OCI-LY1 (cell line): ENCODE results near the gene CLEC12A.
"Not testable (repeated sequence)": the region's sequence is repeated elsewhere in the genome, so short reads cannot be mapped to it uniquely, and the experiment has no call there.

ENCODE experiments used
- H2AFZ ChIP-seq: fragments of 200-600 bp; sonication (generic), shearing (Covaris generic); 2 replicates; pipeline ENCODE4 v1.6.0; 2014; ENCODE audit warnings: antibody characterized with exemption, mild to moderate bottlenecking, low read length
- H3F3A ChIP-seq: fragments of 200-600 bp; sonication (generic), shearing (Covaris generic); 2 replicates; pipeline ENCODE4 v1.6.0; 2014; ENCODE audit warnings: mild to moderate bottlenecking, antibody characterized with exemption, low read length, moderate library complexity; ENCODE audit not compliant: insufficient read depth
- H3K27ac ChIP-seq: fragments of 200-600 bp; sonication (generic); 2 replicates; pipeline ENCODE4 v1.5.1; 2014; ENCODE audit warnings: low read length, mixed run types, mild to moderate bottlenecking, low read depth; ENCODE audit not compliant: poor library complexity, severe bottlenecking
- H3K27me3 ChIP-seq: fragments of 200-600 bp; sonication (generic); 2 replicates; pipeline ENCODE4 v1.6.0; 2014; ENCODE audit warnings: antibody characterized with exemption, mild to moderate bottlenecking, low read length, moderate library complexity; ENCODE audit not compliant: insufficient read depth
- H3K36me3 ChIP-seq: fragments of 200-600 bp; sonication (generic); 2 replicates; pipeline ENCODE4 v1.6.1; 2014; ENCODE audit warnings: mild to moderate bottlenecking, antibody characterized with exemption, low read length, moderate library complexity, mixed read lengths; ENCODE audit not compliant: insufficient read depth
- H3K4me1 ChIP-seq: fragments of 200-600 bp; sonication (generic); 2 replicates; pipeline ENCODE4 v1.5.1; 2014; ENCODE audit warnings: mild to moderate bottlenecking, low read length, moderate library complexity; ENCODE audit not compliant: insufficient read depth, severe bottlenecking
- H3K4me2 ChIP-seq: fragments of 200-600 bp; sonication (generic), shearing (Covaris generic); 2 replicates; pipeline ENCODE4 v1.6.1; 2014; ENCODE audit warnings: low read length
- H3K4me3 ChIP-seq: fragments of 200-600 bp; sonication (generic); 2 replicates; pipeline ENCODE4 v1.5.1; 2014; ENCODE audit warnings: low read length, low read depth, mild to moderate bottlenecking, mixed read lengths; ENCODE audit not compliant: poor library complexity, severe bottlenecking
- H3K79me2 ChIP-seq: fragments of 200-600 bp; shearing (Covaris generic); 2 replicates; pipeline ENCODE4 v1.6.1; 2016; ENCODE audit warnings: mixed run types, low read length, mixed read lengths; ENCODE audit not compliant: insufficient read depth
- H3K9ac ChIP-seq: fragments of 200-600 bp; sonication (generic), shearing (Covaris generic); 2 replicates; pipeline ENCODE4 v1.6.1; 2014; ENCODE audit warnings: mild to moderate bottlenecking, low read length, mixed read lengths
- H3K9me2 ChIP-seq: fragments of 200-600 bp; sonication (generic), shearing (Covaris generic); 2 replicates; pipeline ENCODE4 v1.6.1; 2014; ENCODE audit warnings: low read depth, mild to moderate bottlenecking, low read length, mixed read lengths
- H3K9me3 ChIP-seq: fragments of 200-600 bp; shearing (Covaris generic); 2 replicates; pipeline ENCODE4 v1.6.1; 2014; ENCODE audit warnings: low read length, mixed read lengths
- H4K20me1 ChIP-seq: fragments of 200-600 bp; sonication (generic), shearing (Covaris generic); 2 replicates; pipeline ENCODE4 v1.6.0; 2016; ENCODE audit warnings: mild to moderate bottlenecking, low read length; ENCODE audit not compliant: insufficient read depth
- CTCF ChIP-seq: fragments of 200-600 bp; sonication (generic), shearing (Covaris generic); IDR thresholded peaks from 2 replicates; pipeline ENCODE4 v1.5.1; 2017; ENCODE audit warnings: mild to moderate bottlenecking, antibody characterized with exemption, low read length, moderate library complexity, mixed read lengths
- EZH2 ChIP-seq: fragments of 200-600 bp; sonication (generic), shearing (Covaris generic); IDR thresholded peaks from 2 replicates; pipeline ENCODE4 v1.8.0; 2017; ENCODE audit warnings: borderline replicate concordance, mixed run types, mild to moderate bottlenecking, antibody characterized with exemption, low read length, moderate library complexity, mixed read lengths

Gene CLEC12A

GRCh38 chr12:9948606-9949296 is 22.5 kb upstream of the CLEC12A start:
- Histone ChIP-seq H2AFZ (no peak overlapping the region), H3K4me1 (no peaks in the 10 kb centered on the region), H3K4me2 (no peak overlapping the region), H3K27ac (no peak overlapping the region), H3K9me2 (no peaks in the 10 kb centered on the region), H3K9ac (no peak overlapping the region), H3K9me3 (no peaks in the 10 kb centered on the region), H3K4me3 (no peak overlapping the region), H3K36me3 (no peaks in the 10 kb centered on the region), H3F3A (no peaks in the 10 kb centered on the region), H4K20me1 (no peaks in the 10 kb centered on the region), H3K27me3 (no peaks in the 10 kb centered on the region), H3K79me2 (no peaks in the 10 kb centered on the region)
- TF ChIP-seq CTCF, result no peak
- TF ChIP-seq EZH2, result no peak

GRCh38 chr12:9951026-9951675 is 20.1 kb upstream of the CLEC12A start:
- Histone ChIP-seq H3K9me3 (no peaks in the 10 kb centered on the region), H3K4me3 (no peak overlapping the region), H3K4me1 (no peaks in the 10 kb centered on the region), H4K20me1 (no peaks in the 10 kb centered on the region), H3F3A (no peaks in the 10 kb centered on the region), H3K27me3 (no peaks in the 10 kb centered on the region), H3K4me2 (no peak overlapping the region), H3K9ac (no peak overlapping the region), H3K9me2 (no peaks in the 10 kb centered on the region), H3K36me3 (no peaks in the 10 kb centered on the region), H3K79me2 (no peaks in the 10 kb centered on the region), H3K27ac (no peak overlapping the region), H2AFZ (no peak overlapping the region)
- TF ChIP-seq EZH2 (no peak), CTCF (no peak)

GRCh38 chr12:9952954-9953729 is 18.1 kb upstream of the CLEC12A start:
- H3K27ac ChIP-seq, H2AFZ ChIP-seq, H4K20me1 ChIP-seq, H3F3A ChIP-seq, H3K4me3 ChIP-seq, H3K27me3 ChIP-seq, H3K9me3 ChIP-seq, H3K79me2 ChIP-seq, H3K36me3 ChIP-seq, H3K4me2 ChIP-seq, H3K4me1 ChIP-seq, H3K9ac ChIP-seq, H3K9me2 ChIP-seq: not testable (repeated sequence)
